Esophagus squamous epithelium (tissue), 4 donors: ENCODE results near the gene CACNA1D.

ENCODE experiments used
- CTCF ChIP-seq, 6 experiments: fragments of 450-650 bp in 4 of 6; fragments of 200-600 bp in 2 of 6; sonication (generic) in 2 of 6; IDR thresholded peaks; one replicate each; pipeline ENCODE4 v1.5.1; 2016 to 2019; ENCODE audit warnings: antibody characterized with exemption in 6 of 6, mild to moderate bottlenecking in 4 of 6, moderate library complexity in 4 of 6
- POLR2A ChIP-seq, 4 donors: fragments of 450-650 bp; IDR thresholded peaks; one replicate each; pipeline ENCODE4 v1.6.1; 2017; ENCODE audit warnings: antibody characterized with exemption in 4 of 4, mild to moderate bottlenecking in 4 of 4, moderate library complexity in 3 of 4

GRCh38 chr3:53777468-53777867 is 283.1 kb downstream of the CACNA1D start:
- TF ChIP-seq CTCF (IDR thresholded peaks at IDR 0.05) (no peak), POLR2A (IDR thresholded peaks at IDR 0.05) (no peak)
